ENCODE results near the gene FGF12.

Gene FGF12

GRCh38 chr3:192413461-192413860, 313.9 kb downstream of the FGF12 start:
- no peak for DNase-seq (ENCODE audit: low read depth)

GRCh38 chr3:192410684-192410960, 316.7 kb downstream of the FGF12 start:
- no peak for DNase-seq (ENCODE audit: low read depth)

- no peak for DNase-seq (ENCODE audit: low read depth)
These were observed 317.3 kb downstream of the FGF12 start for GRCh38 chr3:192409838-192410683.

- DNase-seq (ENCODE audit: low read depth), result no peak
These were observed 318.0 kb downstream of the FGF12 start for GRCh38 chr3:192409201-192409837.

GRCh38 chr3:192408647-192409200, 318.6 kb downstream of the FGF12 start:
- no peak for DNase-seq (ENCODE audit: low read depth)

GRCh38 chr3:192408007-192408646, 319.2 kb downstream of the FGF12 start:
- no peak for DNase-seq (ENCODE audit: low read depth)

- DNase-seq (ENCODE audit: low read depth), result no peak
These were observed 327.6 kb downstream of the FGF12 start for GRCh38 chr3:192399767-192400166.

- DNase-seq (ENCODE audit: low read depth), result no peak
These were observed 330.3 kb downstream of the FGF12 start for GRCh38 chr3:192397012-192397411.

GRCh38 chr3:192395506-192395905, 331.8 kb downstream of the FGF12 start:
- DNase-seq (ENCODE audit: low read depth), result no peak

- DNase-seq (ENCODE audit: low read depth), result no peak
These were observed 334.4 kb downstream of the FGF12 start for GRCh38 chr3:192392986-192393385.

- no peak for DNase-seq (ENCODE audit: low read depth)
These were observed 344.5 kb downstream of the FGF12 start for GRCh38 chr3:192382861-192383260.

- DNase-seq (ENCODE audit: low read depth), result no peak
These were observed 353.8 kb downstream of the FGF12 start for GRCh38 chr3:192373586-192373985.

- DNase-seq (ENCODE audit: low read depth), result no peak
These were observed 354.3 kb downstream of the FGF12 start for GRCh38 chr3:192373032-192373431.

GRCh38 chr3:192372616-192373015, 354.7 kb downstream of the FGF12 start:
- DNase-seq (ENCODE audit: low read depth), result no peak

- no peak for DNase-seq (ENCODE audit: low read depth)
These were observed 355.4 kb downstream of the FGF12 start for GRCh38 chr3:192371870-192372400.

GRCh38 chr3:192367616-192368015, 359.7 kb downstream of the FGF12 start:
- DNase-seq (ENCODE audit: low read depth), result no peak

- no peak for DNase-seq (ENCODE audit: low read depth)
These were observed 360.4 kb downstream of the FGF12 start for GRCh38 chr3:192366916-192367315.

GRCh38 chr3:192365571-192365970, 361.8 kb downstream of the FGF12 start:
- DNase-seq (ENCODE audit: low read depth), result no peak

GRCh38 chr3:192364316-192364715, 363.0 kb downstream of the FGF12 start:
- DNase-seq (ENCODE audit: low read depth), result no peak

- no peak for DNase-seq (ENCODE audit: low read depth)
These were observed 372.7 kb downstream of the FGF12 start for GRCh38 chr3:192354687-192355086.

GRCh38 chr3:192352142-192352541, 375.2 kb downstream of the FGF12 start:
- DNase-seq (ENCODE audit: low read depth), result no peak

GRCh38 chr3:192351441-192351840, 375.9 kb downstream of the FGF12 start:
- DNase-seq (ENCODE audit: low read depth), result no peak

- no peak for DNase-seq (ENCODE audit: low read depth)
These were observed 387.3 kb downstream of the FGF12 start for GRCh38 chr3:192340031-192340430.

Data from stimulated activated CD8-positive, alpha-beta memory T cell treated with anti-CD3 and anti-CD28 coated beads, Interleukin-4, amount 100 ng/mL, for 24 hours (primary cell).